PFSK-1 (cell line): ENCODE data around the gene YDJC.

ENCODE experiments used
- FOXP2 ChIP-seq: optimal IDR thresholded peaks from 2 replicates; pipeline ENCODE3; 2011; ENCODE audit warnings: borderline replicate concordance, control low read depth, inconsistent platforms; ENCODE audit not compliant: insufficient read depth; ENCODE audit errors: extremely low read length, extremely low read depth
- POLR2AphosphoS5 ChIP-seq: IDR thresholded peaks from 2 replicates; pipeline ENCODE4 v1.6.1; 2012; ENCODE audit warnings: low read depth, mild to moderate bottlenecking, control low read depth, low read length, moderate library complexity
- SIN3A ChIP-seq: IDR thresholded peaks from 2 replicates; pipeline ENCODE4 v1.6.1; 2012; ENCODE audit warnings: mild to moderate bottlenecking, low read length, moderate library complexity, borderline replicate concordance; ENCODE audit not compliant: insufficient read depth
- TAF1 ChIP-seq: IDR thresholded peaks from 2 replicates; pipeline ENCODE4 v1.6.1; 2012; ENCODE audit warnings: low read length, control low read depth, borderline replicate concordance; ENCODE audit not compliant: insufficient read depth
- TF ChIP-seq, protein P1 (sequence below), 2 experiments: IDR thresholded peaks; 2 replicates each; pipeline versions ENCODE4 v1.6.1 to v1.8.0; 2011 to 2012; ENCODE audit warnings: low read depth in 2 of 2, low read length in 2 of 2, control low read depth in 1 of 2, inconsistent platforms in 1 of 2, mild to moderate bottlenecking in 1 of 2, moderate library complexity in 1 of 2; ENCODE audit not compliant: insufficient read depth in 1 of 2

DNA sequence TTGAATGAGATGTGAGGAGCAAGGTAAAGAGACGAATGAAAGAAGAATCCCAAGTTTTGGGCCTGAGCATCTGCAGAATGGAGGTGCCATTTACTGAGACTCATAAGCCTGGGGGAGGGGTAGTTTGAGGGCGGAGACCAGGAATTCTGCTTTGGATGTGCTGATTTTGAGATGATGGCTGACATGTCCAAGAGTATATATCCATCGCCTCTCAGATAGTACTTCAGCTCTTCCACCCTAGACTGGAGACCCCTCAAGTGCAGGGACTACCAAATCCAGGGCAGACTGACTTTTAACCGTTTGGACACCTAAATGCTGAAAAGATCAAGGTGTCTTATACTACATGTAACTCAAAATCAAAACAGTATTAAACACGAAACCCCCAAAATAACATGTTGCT lies 11.0 kb upstream of the YDJC start:
- TF ChIP-seq SIN3A: no peak
- no peak for TF ChIP-seq POLR2AphosphoS5
- no peak for TF ChIP-seq TAF1
- TF ChIP-seq, protein P1, sequence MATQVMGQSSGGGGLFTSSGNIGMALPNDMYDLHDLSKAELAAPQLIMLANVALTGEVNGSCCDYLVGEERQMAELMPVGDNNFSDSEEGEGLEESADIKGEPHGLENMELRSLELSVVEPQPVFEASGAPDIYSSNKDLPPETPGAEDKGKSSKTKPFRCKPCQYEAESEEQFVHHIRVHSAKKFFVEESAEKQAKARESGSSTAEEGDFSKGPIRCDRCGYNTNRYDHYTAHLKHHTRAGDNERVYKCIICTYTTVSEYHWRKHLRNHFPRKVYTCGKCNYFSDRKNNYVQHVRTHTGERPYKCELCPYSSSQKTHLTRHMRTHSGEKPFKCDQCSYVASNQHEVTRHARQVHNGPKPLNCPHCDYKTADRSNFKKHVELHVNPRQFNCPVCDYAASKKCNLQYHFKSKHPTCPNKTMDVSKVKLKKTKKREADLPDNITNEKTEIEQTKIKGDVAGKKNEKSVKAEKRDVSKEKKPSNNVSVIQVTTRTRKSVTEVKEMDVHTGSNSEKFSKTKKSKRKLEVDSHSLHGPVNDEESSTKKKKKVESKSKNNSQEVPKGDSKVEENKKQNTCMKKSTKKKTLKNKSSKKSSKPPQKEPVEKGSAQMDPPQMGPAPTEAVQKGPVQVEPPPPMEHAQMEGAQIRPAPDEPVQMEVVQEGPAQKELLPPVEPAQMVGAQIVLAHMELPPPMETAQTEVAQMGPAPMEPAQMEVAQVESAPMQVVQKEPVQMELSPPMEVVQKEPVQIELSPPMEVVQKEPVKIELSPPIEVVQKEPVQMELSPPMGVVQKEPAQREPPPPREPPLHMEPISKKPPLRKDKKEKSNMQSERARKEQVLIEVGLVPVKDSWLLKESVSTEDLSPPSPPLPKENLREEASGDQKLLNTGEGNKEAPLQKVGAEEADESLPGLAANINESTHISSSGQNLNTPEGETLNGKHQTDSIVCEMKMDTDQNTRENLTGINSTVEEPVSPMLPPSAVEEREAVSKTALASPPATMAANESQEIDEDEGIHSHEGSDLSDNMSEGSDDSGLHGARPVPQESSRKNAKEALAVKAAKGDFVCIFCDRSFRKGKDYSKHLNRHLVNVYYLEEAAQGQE (IDR thresholded peaks at IDR 0.05; ENCODE audit: insufficient read depth in 1 of 2, low read depth in 2 of 2, low read length in 2 of 2): no peak
- TF ChIP-seq FOXP2: no peak
